Peyer's patch (tissue), 4 donors: Measurements from ENCODE around the gene MSANTD1.

Experiments
- CTCF ChIP-seq, 6 experiments: fragments of 450-650 bp in 4 of 6; fragments of 200-600 bp in 2 of 6; sonication (generic) in 1 of 6; IDR thresholded peaks; one replicate each; pipeline ENCODE4 v1.5.1; 2017 to 2019; ENCODE audit warnings: antibody characterized with exemption in 6 of 6, mild to moderate bottlenecking in 3 of 6, moderate library complexity in 1 of 6
- POLR2A ChIP-seq, 2 donors: fragments of 450-650 bp; IDR thresholded peaks; one replicate each; pipeline ENCODE4 v1.5.1; 2017; ENCODE audit warnings: antibody characterized with exemption in 2 of 2, mild to moderate bottlenecking in 2 of 2, moderate library complexity in 2 of 2

- TF ChIP-seq CTCF (IDR thresholded peaks at IDR 0.05) = no peak
- no peak for TF ChIP-seq POLR2A (IDR thresholded peaks at IDR 0.05)
Observed at GRCh38 chr4:3288571-3289094, 39.7 kb downstream of the MSANTD1 start.
